ENCODE results near the gene AUTS2. TPM values are rescaled to one million over a fixed set of nuclear protein-coding genes. Genes with fewer than 3 reads are reported as not detected.

The AUTS2 gene
- total and polyA plus RNA-seq, 9 of the 15 experiments (the other 6 are each of a cell fraction or from before 2014, with no cell fraction given): 0.58 TPM; not detected in 8

DNA sequence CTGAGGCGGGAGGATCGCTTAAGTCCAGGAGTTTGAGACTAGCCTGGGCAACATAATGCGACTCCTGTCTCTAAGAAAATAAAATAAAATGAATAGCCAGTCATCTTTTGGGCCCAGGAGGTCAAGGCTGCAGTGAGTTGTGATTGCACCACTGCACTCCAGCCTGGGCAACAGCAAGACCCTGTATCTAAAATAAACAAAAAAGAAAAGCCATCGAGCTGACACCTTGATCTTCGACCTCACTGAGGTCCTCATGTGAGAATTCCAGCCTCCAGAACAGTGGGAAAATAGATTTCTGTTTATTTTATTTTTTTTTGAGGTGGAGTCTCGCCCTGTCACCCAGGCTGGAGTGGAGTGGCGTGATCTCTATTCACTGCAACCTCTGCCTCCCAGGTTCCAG, 1232.2 kb downstream of the AUTS2 start (continued):
- TF ChIP-seq RBM25 (IDR thresholded peaks at IDR 0.05; ENCODE audit: low read depth, low read length, severe bottlenecking) (no peak), ZNF324 (CRISPR knock-in tag; IDR thresholded peaks at IDR 0.05) (no peak), ZNF140 (CRISPR knock-in tag; IDR thresholded peaks at IDR 0.05) (no peak), NR1H2 (CRISPR knock-in tag; IDR thresholded peaks at IDR 0.05) (no peak), TCF7L2 (IDR thresholded peaks at IDR 0.05; ENCODE audit: low read depth, low read length) (no peak)

DNA sequence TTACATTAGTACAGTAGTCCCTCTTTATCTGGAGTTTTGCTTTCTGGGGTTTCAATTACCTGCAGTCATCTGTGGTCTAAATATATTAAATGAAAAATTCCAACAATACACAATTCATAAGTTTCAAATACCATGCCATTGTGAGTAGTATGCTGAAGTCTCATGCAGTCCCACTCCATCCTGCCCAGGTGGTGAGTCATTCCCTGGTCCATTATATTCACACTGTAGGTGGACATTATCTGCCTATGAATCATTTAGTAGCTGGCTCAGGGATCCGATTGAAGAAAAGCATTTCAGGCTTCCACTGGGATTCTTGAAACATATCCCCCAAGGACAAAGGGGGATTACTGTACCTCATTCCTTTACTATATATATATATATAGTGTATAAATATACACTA, 1235.5 kb downstream of the AUTS2 start:
- Histone ChIP-seq H3K79me2 (ENCODE audit: control insufficient read depth, insufficient read depth, low read length) (no peaks in the 10 kb centered on the region), H3K4me1 (replicated peaks in 1 of 2; ENCODE audit: control insufficient read depth in 2 of 2, insufficient read depth in 2 of 2, low read length in 2 of 2) (no peaks in the 10 kb centered on the region; a peak in 1 of 5 replicates), H3K4me2 (ENCODE audit: insufficient read depth, low read length) (no peak overlapping the region), H2AFZ (ENCODE audit: low read depth, low read length) (no peak overlapping the region), H3K27me3 (ENCODE audit: control insufficient read depth in 2 of 2, insufficient read depth in 2 of 2, low read length in 2 of 2) (peaks cover 0 to 22% of the 10 kb centered on the region in 2 experiments; a peak in 4 of 5 replicates), H3K4me3 (no peak overlapping the region), H3K9me3 (replicated peaks; ENCODE audit: control insufficient read depth, insufficient read depth, low read depth, low read length) (no peaks in the 10 kb centered on the region), H3K27ac (ENCODE audit: extremely low read depth, low read depth, low read length) (no peak overlapping the region), H4K20me1 (replicated peaks; ENCODE audit: control insufficient read depth, insufficient read depth, low read length) (no peaks in the 10 kb centered on the region), H3K9me1 (ENCODE audit: control insufficient read depth, insufficient read depth, low read length) (no peaks in the 10 kb centered on the region), H3K9ac (ENCODE audit: insufficient read depth in 1 of 2, low read depth in 2 of 2, low read length in 2 of 2) (no peak overlapping the region), H3K36me3 (ENCODE audit: control insufficient read depth, insufficient read depth, low read length) (no peaks in the 10 kb centered on the region)
- ChIA-PET CTCF (ENCODE audit: low intra/inter-chr PET ratio) (interaction anchor here (0.6 kb wide), 1 partner anchor 1965 kb away, joined by 5 read pairs; no protein-coding TSS in a partner anchor), POLR2A (interaction anchor here (0.6 to 0.8 kb wide), 2 partner anchors 157 to 375 kb away, joined by 3 to 5 read pairs; no protein-coding TSS in a partner anchor)
- no peak for ATAC-seq
- 0% methylated on average over 1 of the region's 1 CpG for WGBS (ENCODE audit: insufficient coverage, low coverage, missing lambda C conversion rate)
- intact Hi-C loops (cut with micrococcal nuclease): no loop called here
- in situ Hi-C loops (cut with MboI): no loop called here
- no TSS peak for BruUV-seq (replicated peaks)
- FAIRE-seq: no peak
- no peak for DNase-seq (ENCODE audit: extremely low read depth in 1 of 4, low spot score in 3 of 4)
- TF ChIP-seq SUPT5H (IDR thresholded peaks at IDR 0.05) (no peak), ZNF146 (CRISPR knock-in tag; IDR thresholded peaks at IDR 0.05; ENCODE audit: unreplicated experiment) (no peak), PYGO2 (tag; IDR thresholded peaks at IDR 0.05) (no peak), ZNF584 (CRISPR knock-in tag; IDR thresholded peaks at IDR 0.05; ENCODE audit: low read depth) (no peak), ZNF707 (CRISPR knock-in tag; conservative IDR thresholded peaks at IDR 0.05) (no peak), MBD2 (IDR thresholded peaks at IDR 0.05; ENCODE audit: borderline replicate concordance, low read depth) (no peak), ZZZ3 (IDR thresholded peaks at IDR 0.05) (no peak)
- TF ChIP-seq, protein P1, sequence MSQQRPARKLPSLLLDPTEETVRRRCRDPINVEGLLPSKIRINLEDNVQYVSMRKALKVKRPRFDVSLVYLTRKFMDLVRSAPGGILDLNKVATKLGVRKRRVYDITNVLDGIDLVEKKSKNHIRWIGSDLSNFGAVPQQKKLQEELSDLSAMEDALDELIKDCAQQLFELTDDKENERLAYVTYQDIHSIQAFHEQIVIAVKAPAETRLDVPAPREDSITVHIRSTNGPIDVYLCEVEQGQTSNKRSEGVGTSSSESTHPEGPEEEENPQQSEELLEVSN (IDR thresholded peaks at IDR 0.05; ENCODE audit: borderline replicate concordance in 1 of 2, extremely low read depth in 1 of 2, insufficient read depth in 1 of 2, insufficient read length in 1 of 2, low read depth in 1 of 2, low read length in 1 of 2, poor library complexity in 1 of 2, severe bottlenecking in 1 of 2): no peak
- TF ChIP-seq, protein P2, sequence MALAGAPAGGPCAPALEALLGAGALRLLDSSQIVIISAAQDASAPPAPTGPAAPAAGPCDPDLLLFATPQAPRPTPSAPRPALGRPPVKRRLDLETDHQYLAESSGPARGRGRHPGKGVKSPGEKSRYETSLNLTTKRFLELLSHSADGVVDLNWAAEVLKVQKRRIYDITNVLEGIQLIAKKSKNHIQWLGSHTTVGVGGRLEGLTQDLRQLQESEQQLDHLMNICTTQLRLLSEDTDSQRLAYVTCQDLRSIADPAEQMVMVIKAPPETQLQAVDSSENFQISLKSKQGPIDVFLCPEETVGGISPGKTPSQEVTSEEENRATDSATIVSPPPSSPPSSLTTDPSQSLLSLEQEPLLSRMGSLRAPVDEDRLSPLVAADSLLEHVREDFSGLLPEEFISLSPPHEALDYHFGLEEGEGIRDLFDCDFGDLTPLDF (CRISPR knock-in tag; IDR thresholded peaks at IDR 0.05): no peak
- TF ChIP-seq, protein P3, sequence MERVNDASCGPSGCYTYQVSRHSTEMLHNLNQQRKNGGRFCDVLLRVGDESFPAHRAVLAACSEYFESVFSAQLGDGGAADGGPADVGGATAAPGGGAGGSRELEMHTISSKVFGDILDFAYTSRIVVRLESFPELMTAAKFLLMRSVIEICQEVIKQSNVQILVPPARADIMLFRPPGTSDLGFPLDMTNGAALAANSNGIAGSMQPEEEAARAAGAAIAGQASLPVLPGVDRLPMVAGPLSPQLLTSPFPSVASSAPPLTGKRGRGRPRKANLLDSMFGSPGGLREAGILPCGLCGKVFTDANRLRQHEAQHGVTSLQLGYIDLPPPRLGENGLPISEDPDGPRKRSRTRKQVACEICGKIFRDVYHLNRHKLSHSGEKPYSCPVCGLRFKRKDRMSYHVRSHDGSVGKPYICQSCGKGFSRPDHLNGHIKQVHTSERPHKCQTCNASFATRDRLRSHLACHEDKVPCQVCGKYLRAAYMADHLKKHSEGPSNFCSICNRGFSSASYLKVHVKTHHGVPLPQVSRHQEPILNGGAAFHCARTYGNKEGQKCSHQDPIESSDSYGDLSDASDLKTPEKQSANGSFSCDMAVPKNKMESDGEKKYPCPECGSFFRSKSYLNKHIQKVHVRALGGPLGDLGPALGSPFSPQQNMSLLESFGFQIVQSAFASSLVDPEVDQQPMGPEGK (CRISPR knock-in tag; IDR thresholded peaks at IDR 0.05; ENCODE audit: borderline replicate concordance): no peak
- TF ChIP-seq, protein P4, sequence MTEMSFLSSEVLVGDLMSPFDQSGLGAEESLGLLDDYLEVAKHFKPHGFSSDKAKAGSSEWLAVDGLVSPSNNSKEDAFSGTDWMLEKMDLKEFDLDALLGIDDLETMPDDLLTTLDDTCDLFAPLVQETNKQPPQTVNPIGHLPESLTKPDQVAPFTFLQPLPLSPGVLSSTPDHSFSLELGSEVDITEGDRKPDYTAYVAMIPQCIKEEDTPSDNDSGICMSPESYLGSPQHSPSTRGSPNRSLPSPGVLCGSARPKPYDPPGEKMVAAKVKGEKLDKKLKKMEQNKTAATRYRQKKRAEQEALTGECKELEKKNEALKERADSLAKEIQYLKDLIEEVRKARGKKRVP (CRISPR knock-in tag; IDR thresholded peaks at IDR 0.05): no peak
